CD4-positive, alpha-beta T cell (primary cell): Measurements from ENCODE around the gene UBXN7. TPM values are rescaled to one million over a fixed set of nuclear protein-coding genes. Genes with fewer than 3 reads are reported as not detected.

ENCODE experiments used
- ATAC-seq: fragments of 200-7000 bp; cut with Tn5 transposase; one replicate; pipeline ENCODE4 v1.10.0; 2022; ENCODE audit warnings: mild to moderate bottlenecking; ENCODE audit not compliant: poor library complexity
- CTCF ChIA-PET: fragments of 350-600 bp; sonication (Branson Sonifier 250); formaldehyde crosslinking; loops from one replicate; lab custom pipeline; 2021; ENCODE audit warnings: antibody characterized with exemption, inconsistent platforms; lab: Charles Lee
- POLR2A ChIA-PET: fragments of 350-600 bp; sonication (Branson Sonifier 250); formaldehyde crosslinking; loops from one replicate; lab custom pipeline; 2021; ENCODE audit warnings: antibody characterized with exemption, inconsistent platforms; lab: Charles Lee
- DNase-seq, 14 experiments: peaks; one replicate each; pipeline ENCODE4 v3.0.0-alpha.2; 2013 to 2020; ENCODE audit warnings: mixed read lengths in 2 of 14
- H3K27ac ChIP-seq, 2 donors: one replicate each; pipeline versions ENCODE4 v1.5.1 to v1.7.0; 2013; ENCODE audit warnings: low read length in 2 of 2, low read depth in 1 of 2, mild to moderate bottlenecking in 1 of 2
- H3K27me3 ChIP-seq, 2 experiments: 1 replicate in 1 of 2; 2 replicates in 1 of 2; pipeline versions ENCODE4 v1.6.1 to v1.7.0; 2013; ENCODE audit warnings: low read length in 2 of 2, control low read depth in 1 of 2, mild to moderate bottlenecking in 1 of 2, moderate library complexity in 1 of 2; ENCODE audit not compliant: insufficient read depth in 2 of 2, control insufficient read depth in 1 of 2
- H3K36me3 ChIP-seq: one replicate; pipeline ENCODE4 v1.6.1; 2013; ENCODE audit warnings: low read length, control low read depth; ENCODE audit not compliant: insufficient read depth
- H3K4me1 ChIP-seq: one replicate; pipeline ENCODE4 v1.6.1; 2013; ENCODE audit warnings: low read length, control low read depth; ENCODE audit not compliant: insufficient read depth
- H3K4me3 ChIP-seq: one replicate; pipeline ENCODE4 v1.5.1; 2013; ENCODE audit warnings: mild to moderate bottlenecking, low read length, moderate library complexity
- H3K9me3 ChIP-seq, 2 experiments: 1 replicate in 1 of 2; 2 replicates in 1 of 2; pipeline versions ENCODE4 v1.6.1 to v1.7.0; 2013; ENCODE audit warnings: low read length in 2 of 2, mild to moderate bottlenecking in 2 of 2, control low read depth in 1 of 2, moderate library complexity in 1 of 2; ENCODE audit not compliant: control insufficient read depth in 1 of 2, insufficient read depth in 1 of 2
- H3K27ac Mint-ChIP-seq: one replicate; pipeline ENCODE4 v1.8.0; 2020; ENCODE audit warnings: mixed read lengths
- H3K27me3 Mint-ChIP-seq: one replicate; pipeline ENCODE4 v1.8.0; 2021; ENCODE audit warnings: mixed read lengths
- H3K36me3 Mint-ChIP-seq: one replicate; pipeline ENCODE4 v1.8.0; 2021; ENCODE audit warnings: low read depth, mixed read lengths
- H3K4me1 Mint-ChIP-seq: one replicate; pipeline ENCODE4 v1.8.0; 2021; ENCODE audit warnings: low read depth, mixed read lengths
- H3K4me3 Mint-ChIP-seq: one replicate; pipeline ENCODE4 v1.8.0; 2020; ENCODE audit warnings: mild to moderate bottlenecking, mixed read lengths
- H3K9me3 Mint-ChIP-seq: one replicate; pipeline ENCODE4 v1.8.0; 2020; ENCODE audit warnings: mixed read lengths
- CTCF ChIP-seq: fragments of 200-600 bp; IDR thresholded peaks from one replicate; pipeline ENCODE4 v1.8.0; 2022; ENCODE audit warnings: antibody characterized with exemption, mild to moderate bottlenecking
- intact Hi-C, 2 experiments: fragments of 100-400 bp; cut with DNase I in 1 of 2; cut with micrococcal nuclease in 1 of 2; formaldehyde crosslinking; loops; one replicate each; pipeline versions ENCODE4 v1.15.1 to v1.9.0; 2023 to 2025; cut with DNase I, micrococcal nuclease
- total RNA-seq, 174 experiments: library from RNA in 2 of 174; stranded (reverse) in 2 of 174; gene quantifications; one replicate each; pipeline ENCODE4 v1.2.3 and lab custom pipeline; 2021 to 2026

Gene UBXN7
- total RNA-seq, 2 experiments from 2014 or later, result 75.3 to 83.6 TPM

- Mint-ChIP-seq H3K27ac (no peak overlapping the region), H3K4me3 (no peak overlapping the region), H3K36me3 (no peaks in the 10 kb centered on the region), H3K27me3 (no peaks in the 10 kb centered on the region), H3K9me3 (no peaks in the 10 kb centered on the region), H3K4me1 (no peaks in the 10 kb centered on the region)
- intact Hi-C loops, result no loop called here
- Histone ChIP-seq H3K4me1 (no peaks in the 10 kb centered on the region), H3K27ac (no peak overlapping the region), H3K36me3 (no peaks in the 10 kb centered on the region), H3K4me3 (no peak overlapping the region), H3K27me3 (peaks cover 0 to 2% of the 10 kb centered on the region in 2 experiments), H3K9me3 (no peaks in the 10 kb centered on the region)
- DNase-seq (no peak), ATAC-seq (no peak)
- CTCF ChIA-PET, result no interaction called here
- POLR2A ChIA-PET, result no interaction called here
- TF ChIP-seq CTCF, result no peak
Observed at GRCh38 chr3:196327405-196327804, 104.8 kb downstream of the UBXN7 start.

- H3K4me3 ChIP-seq, result no peak overlapping the region
- peak in 1 of 14 experiments; percentile 7 for DNase-seq
- no peak for TF ChIP-seq CTCF
- no peak for ATAC-seq
- H3K36me3 ChIP-seq, result no peaks in the 10 kb centered on the region
- H3K9me3 Mint-ChIP-seq, result no peaks in the 10 kb centered on the region
- no peaks in the 10 kb centered on the region for H3K9me3 ChIP-seq
- peaks cover 0 to 2% of the 10 kb centered on the region in 2 experiments for H3K27me3 ChIP-seq
- H3K4me1 Mint-ChIP-seq, result no peaks in the 10 kb centered on the region
- no peaks in the 10 kb centered on the region for H3K36me3 Mint-ChIP-seq
- CTCF ChIA-PET, result no interaction called here
- H3K27me3 Mint-ChIP-seq, result no peaks in the 10 kb centered on the region
- H3K4me1 ChIP-seq, result no peaks in the 10 kb centered on the region
- intact Hi-C loops, result no loop called here
- H3K27ac Mint-ChIP-seq, result no peak overlapping the region
- H3K4me3 Mint-ChIP-seq, result no peak overlapping the region
- no peak overlapping the region for H3K27ac ChIP-seq
- POLR2A ChIA-PET, result no interaction called here
Observed at GRCh38 chr3:196326936-196327335, 105.3 kb downstream of the UBXN7 start.

- H3K27me3 Mint-ChIP-seq, result no peaks in the 10 kb centered on the region
- intact Hi-C loops, result loop anchor here in 1 of 2 experiments (2.0 to 5.0 kb wide), 2 partner anchors 37 to 109 kb away; partner anchors contain the start of gene UBXN7
- H3K4me3 ChIP-seq, result no peak overlapping the region
- no peaks in the 10 kb centered on the region for H3K36me3 Mint-ChIP-seq
- peaks cover 0 to 2% of the 10 kb centered on the region in 2 experiments for H3K27me3 ChIP-seq
- H3K4me1 ChIP-seq, result peaks cover 7% of the 10 kb centered on the region
- no peak overlapping the region for H3K27ac ChIP-seq
- ATAC-seq (no peak), DNase-seq (no peak)
- ChIA-PET POLR2A (no interaction called here), CTCF (no interaction called here)
- no peaks in the 10 kb centered on the region for H3K36me3 ChIP-seq
- no peak overlapping the region for H3K27ac Mint-ChIP-seq
- H3K9me3 Mint-ChIP-seq, result no peaks in the 10 kb centered on the region
- TF ChIP-seq CTCF, result peak; percentile 14
- no peaks in the 10 kb centered on the region for H3K9me3 ChIP-seq
- no peak overlapping the region for H3K4me3 Mint-ChIP-seq
- H3K4me1 Mint-ChIP-seq, result no peaks in the 10 kb centered on the region
Observed at GRCh38 chr3:196323691-196324090, 108.5 kb downstream of the UBXN7 start.
